B cell (primary cell): ENCODE data around the gene PLAGL2.

Experiments used
- CTCF ChIP-seq: fragments of 200-600 bp; IDR thresholded peaks from one replicate; pipeline ENCODE4 v1.8.0; 2022; ENCODE audit warnings: antibody characterized with exemption, mild to moderate bottlenecking
- EZH2 ChIP-seq: IDR thresholded peaks from 2 replicates; pipeline ENCODE4 v1.6.1; 2012; ENCODE audit warnings: borderline replicate concordance, low read depth, mild to moderate bottlenecking, moderate library complexity, low read length; ENCODE audit not compliant: insufficient read depth, poor library complexity, severe bottlenecking

DNA sequence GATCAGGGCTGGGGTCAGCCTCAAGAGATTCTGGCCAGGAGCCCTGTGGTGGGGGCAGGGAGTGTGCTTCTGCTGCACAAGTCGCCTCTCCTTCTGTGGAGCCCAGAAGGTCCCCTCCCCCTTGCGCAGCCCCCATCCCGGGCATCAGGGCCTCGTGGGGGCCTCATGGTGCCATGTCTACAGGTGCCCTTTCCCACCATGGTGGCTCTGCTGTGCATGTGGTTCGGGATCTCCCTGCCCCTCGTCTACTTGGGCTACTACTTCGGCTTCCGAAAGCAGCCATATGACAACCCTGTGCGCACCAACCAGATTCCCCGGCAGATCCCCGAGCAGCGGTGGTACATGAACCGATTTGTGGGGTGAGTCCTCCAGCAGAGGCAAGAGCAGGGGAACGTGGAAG lies 49.9 kb downstream of the PLAGL2 start:
- TF ChIP-seq CTCF (no peak), EZH2 (no peak)
